Measurements from ENCODE around the gene KASH5. TPM values are rescaled to one million over a fixed set of nuclear protein-coding genes. Genes with fewer than 3 reads are reported as not detected.

The KASH5 gene
- total RNA-seq, 1 donor from 2014 or later: not detected

GRCh38 chr19:49462492-49462891 lies 74.4 kb downstream of the KASH5 start:
- H3K27ac Mint-ChIP-seq (ENCODE audit: unreplicated experiment): no peak overlapping the region
- H3K9me3 Mint-ChIP-seq (ENCODE audit: low read depth): no peaks in the 10 kb centered on the region
- no peak overlapping the region for H3K4me3 Mint-ChIP-seq (ENCODE audit: unreplicated experiment)
- DNase-seq (ENCODE audit: low spot score): no peak
- no peaks in the 10 kb centered on the region for H3K36me3 Mint-ChIP-seq (ENCODE audit: low read depth)
- H3K27me3 Mint-ChIP-seq (ENCODE audit: low read depth): no peaks in the 10 kb centered on the region
- H3K4me1 Mint-ChIP-seq (ENCODE audit: low read depth): no peaks in the 10 kb centered on the region
- TF ChIP-seq CTCF (IDR thresholded peaks at IDR 0.05): no peak

GRCh38 chr19:49463960-49464740 lies 76.1 kb downstream of the KASH5 start:
- H3K4me1 Mint-ChIP-seq (ENCODE audit: low read depth): peaks cover 5% of the 10 kb centered on the region
- TF ChIP-seq CTCF (IDR thresholded peaks at IDR 0.05): no peak
- no peak overlapping the region for H3K27ac Mint-ChIP-seq (ENCODE audit: unreplicated experiment)
- H3K36me3 Mint-ChIP-seq (ENCODE audit: low read depth): peaks cover 4% of the 10 kb centered on the region
- no peaks in the 10 kb centered on the region for H3K9me3 Mint-ChIP-seq (ENCODE audit: low read depth)
- H3K27me3 Mint-ChIP-seq (ENCODE audit: low read depth): no peaks in the 10 kb centered on the region
- no peak for DNase-seq (ENCODE audit: low spot score)
- H3K4me3 Mint-ChIP-seq (ENCODE audit: unreplicated experiment): no peak overlapping the region

GRCh38 chr19:49465371-49465770 lies 77.3 kb downstream of the KASH5 start:
- TF ChIP-seq CTCF (IDR thresholded peaks at IDR 0.05): no peak
- Mint-ChIP-seq H3K27ac (ENCODE audit: unreplicated experiment) (no peak overlapping the region), H3K27me3 (ENCODE audit: low read depth) (no peaks in the 10 kb centered on the region), H3K4me1 (ENCODE audit: low read depth) (peaks cover 7% of the 10 kb centered on the region), H3K36me3 (ENCODE audit: low read depth) (peaks cover 5% of the 10 kb centered on the region), H3K4me3 (ENCODE audit: unreplicated experiment) (no peak overlapping the region), H3K9me3 (ENCODE audit: low read depth) (no peaks in the 10 kb centered on the region)
- DNase-seq (ENCODE audit: low spot score): no peak

Other genes starting within 250 kb of the KASH5 start
- gene HRC, start 232.9 kb upstream of the KASH5 start, total RNA-seq: not detected in 3 replicates
- 42.2 to 53.4 TPM (median 50.2 TPM) in 3 replicates for gene TRPM4, start 230.5 kb upstream of the KASH5 start, total RNA-seq
- 3.5 to 5.2 TPM (median 3.5 TPM) in 3 replicates for gene SLC6A16, start 63.1 kb upstream of the KASH5 start, total RNA-seq
- not detected in 3 replicates for gene CD37, start 52.8 kb upstream of the KASH5 start, total RNA-seq
- 49.6 to 63.8 TPM (median 62.6 TPM) in 3 replicates for gene TEAD2, start 25.8 kb upstream of the KASH5 start, total RNA-seq
- 1.5 to 2.4 TPM (median 2.1 TPM) in 3 replicates for gene DKKL1, start 24.4 kb upstream of the KASH5 start, total RNA-seq
- not detected in 3 replicates for gene PTH2, start 35.2 kb downstream of the KASH5 start, total RNA-seq
- gene GFY, start 37.1 kb downstream of the KASH5 start, total RNA-seq: not detected in 3 replicates
- gene SLC17A7, start 53.3 kb downstream of the KASH5 start, total RNA-seq: 0.17 to 0.47 TPM (median 0.33 TPM) in 3 replicates
- 52.1 to 60.2 TPM (median 54.6 TPM) in 3 replicates for gene PIH1D1, start 63.6 kb downstream of the KASH5 start, total RNA-seq
- gene ALDH16A1, start 65.0 kb downstream of the KASH5 start, total RNA-seq: 23.2 to 34.9 TPM (median 24.5 TPM) in 3 replicates
- 1.6 to 3.4 TPM (median 1.9 TPM) in 3 replicates for gene FLT3LG, start 86.0 kb downstream of the KASH5 start, total RNA-seq
- 1,566 to 1,771 TPM (median 1,602 TPM) in 3 replicates for gene RPL13A, start 99.4 kb downstream of the KASH5 start, total RNA-seq
- gene RPS11, start 108.2 kb downstream of the KASH5 start, total RNA-seq: 1,193 to 1,478 TPM (median 1,199 TPM) in 3 replicates
- gene FCGRT, start 124.4 kb downstream of the KASH5 start, total RNA-seq: 103 to 112 TPM (median 103 TPM) in 3 replicates
- 233 to 326 TPM (median 298 TPM) in 3 replicates for gene RCN3, start 139.8 kb downstream of the KASH5 start, total RNA-seq
- gene NOSIP, start 192.3 kb downstream of the KASH5 start, total RNA-seq: 41.0 to 47.0 TPM (median 46.5 TPM) in 3 replicates
- 0.17 to 0.56 TPM (median 0.39 TPM) in 3 replicates for gene PRRG2, start 193.1 kb downstream of the KASH5 start, total RNA-seq
- 23.8 to 33.9 TPM (median 28.1 TPM) in 3 replicates for gene PRR12, start 202.9 kb downstream of the KASH5 start, total RNA-seq

Data from chondrocyte (in vitro differentiated cells).